ENCODE measurements around the gene CLEC12A.
"Not testable (repeated sequence)": the region's sequence is repeated elsewhere in the genome, so short reads cannot be mapped to it uniquely, and the experiment has no call there.

CLEC12A gene

GRCh38 chr12:9973949-9974348, 2.7 kb downstream of the CLEC12A start:
- DNase-seq: no peak

- DNase-seq: not testable (repeated sequence)
Measured at GRCh38 chr12:9974731-9975130, 3.5 kb downstream of the CLEC12A start.

- no peak for DNase-seq
Measured at GRCh38 chr12:9975614-9976013, 4.4 kb downstream of the CLEC12A start.

- not testable (repeated sequence) for DNase-seq
Measured at GRCh38 chr12:9976626-9977025, 5.4 kb downstream of the CLEC12A start.

- DNase-seq: no peak
Measured at GRCh38 chr12:9977916-9978315, 6.7 kb downstream of the CLEC12A start.

- DNase-seq: no peak
Measured at GRCh38 chr12:9980126-9980525, 8.9 kb downstream of the CLEC12A start.

- DNase-seq: peak in 1 of 2 donors; percentile 53
Measured at GRCh38 chr12:9991876-9992275, 20.7 kb downstream of the CLEC12A start.

- DNase-seq: peak in 1 of 2 donors; percentile 65
Measured at GRCh38 chr12:9992296-9992695, 21.1 kb downstream of the CLEC12A start.

GRCh38 chr12:9999016-9999415, 27.8 kb downstream of the CLEC12A start, which contains the start of gene CLEC1B:
CLEC1B (minus strand) TSS chr12:9999121; CDS start chr12:9999100, 21 bp downstream.
- no peak for DNase-seq

GRCh38 chr12:10001171-10001776, 30.1 kb downstream of the CLEC12A start:
- no peak for DNase-seq

GRCh38 chr12:10012630-10013330, 41.6 kb downstream of the CLEC12A start:
- no peak for DNase-seq

- no peak for DNase-seq
Measured at GRCh38 chr12:10015450-10015849, 44.2 kb downstream of the CLEC12A start.

- DNase-seq: peak in 1 of 2 donors; percentile 42
Measured at GRCh38 chr12:10016881-10017280, 45.7 kb downstream of the CLEC12A start.

- DNase-seq: peak in 1 of 2 donors; percentile 45
Measured at GRCh38 chr12:10018386-10018785, 47.2 kb downstream of the CLEC12A start.

GRCh38 chr12:10021342-10021741, 50.1 kb downstream of the CLEC12A start:
- no peak for DNase-seq

- no peak for DNase-seq
Measured at GRCh38 chr12:10025236-10025635, 54.0 kb downstream of the CLEC12A start.

GRCh38 chr12:10026666-10027065, 55.5 kb downstream of the CLEC12A start:
- not testable (repeated sequence) for DNase-seq

GRCh38 chr12:10027311-10027710, 56.1 kb downstream of the CLEC12A start:
- DNase-seq: no peak

- peak in 1 of 2 donors; percentile 61 for DNase-seq
Measured at GRCh38 chr12:10027721-10028120, 56.5 kb downstream of the CLEC12A start.

GRCh38 chr12:10030446-10030845, 59.2 kb downstream of the CLEC12A start, which contains the start of gene CLEC9A:
CLEC9A (plus strand) TSS chr12:10030682; CDS start chr12:10052688, 22,006 bp downstream.
- DNase-seq: no peak

- DNase-seq: no peak
Measured at GRCh38 chr12:10031321-10031720, 60.1 kb downstream of the CLEC12A start.

- DNase-seq: no peak
Measured at GRCh38 chr12:10031771-10032175, 60.6 kb downstream of the CLEC12A start.

GRCh38 chr12:10033783-10034545, 62.8 kb downstream of the CLEC12A start:
- peak in 1 of 2 donors; percentile 56 for DNase-seq

Measured in bone marrow (tissue), 2 donors.